ENCODE results near the gene CABCOCO1.

The CABCOCO1 gene

DNA sequence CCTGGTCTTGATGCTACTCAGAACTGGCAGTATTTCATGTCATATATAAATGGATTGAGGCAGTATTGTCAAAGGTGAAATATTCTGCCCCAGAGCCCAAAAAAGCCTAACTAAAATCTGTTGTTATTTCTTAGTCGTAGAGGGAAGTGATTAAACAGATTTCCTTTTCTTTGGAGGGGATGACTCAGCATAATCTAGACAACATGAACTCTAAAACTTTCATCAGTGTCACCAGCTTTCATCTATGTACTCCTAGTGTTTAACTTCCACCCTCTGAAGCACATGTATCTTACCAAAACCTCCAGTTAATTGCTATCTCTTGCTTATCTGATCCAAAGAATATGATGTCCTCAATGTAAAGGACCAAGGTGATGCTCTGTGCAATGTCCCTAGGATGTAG is 141.7 kb downstream of the CABCOCO1 start:
- CTCF ChIA-PET, result no interaction called here
- DNase-seq (ENCODE audit: low spot score), result no peak
- H3K27ac ChIP-seq, result no peak overlapping the region

GRCh38 chr10:61805091-61805490 is 142.4 kb downstream of the CABCOCO1 start:
- no peak for DNase-seq (ENCODE audit: low spot score)
- ChIA-PET CTCF (no interaction called here), POLR2A (ENCODE audit: low non-redundant PET) (no interaction called here)
- no peak for TF ChIP-seq CTCF (conservative IDR thresholded peaks at IDR 0.05; ENCODE audit: low read depth)
- no peak overlapping the region for H3K27ac ChIP-seq

More for the DNA sequence above, 141.7 kb downstream of the CABCOCO1 start:
- no peak for TF ChIP-seq CTCF (conservative IDR thresholded peaks at IDR 0.05; ENCODE audit: low read depth)
- POLR2A ChIA-PET (ENCODE audit: low non-redundant PET), result no interaction called here

DNA sequence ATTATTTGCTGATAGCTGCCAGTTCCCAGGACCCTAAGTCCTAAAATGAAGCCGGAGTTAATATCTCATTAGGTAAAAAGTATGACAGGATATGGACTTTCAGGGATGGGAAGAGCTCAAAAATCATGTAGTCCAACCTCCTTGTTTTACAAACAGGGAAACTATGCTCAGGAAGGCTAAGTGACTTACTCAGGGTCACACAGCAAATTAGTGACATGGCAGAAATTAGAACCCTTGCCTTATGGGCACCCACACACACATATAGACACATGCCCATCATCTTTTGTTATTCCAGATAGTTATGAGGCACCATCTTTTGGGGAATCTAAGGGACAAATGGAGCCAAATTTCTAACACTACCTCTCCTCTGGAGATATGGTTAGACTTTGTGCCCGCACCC is 147.5 kb downstream of the CABCOCO1 start:
- ChIA-PET CTCF (no interaction called here), POLR2A (ENCODE audit: low non-redundant PET) (no interaction called here)
- TF ChIP-seq CTCF (conservative IDR thresholded peaks at IDR 0.05; ENCODE audit: low read depth), result no peak
- H3K27ac ChIP-seq, result no peak overlapping the region
- no peak for DNase-seq (ENCODE audit: low spot score)

GRCh38 chr10:61812052-61812721 is 149.5 kb downstream of the CABCOCO1 start:
- POLR2A ChIA-PET (ENCODE audit: low non-redundant PET), result no interaction called here

DNA sequence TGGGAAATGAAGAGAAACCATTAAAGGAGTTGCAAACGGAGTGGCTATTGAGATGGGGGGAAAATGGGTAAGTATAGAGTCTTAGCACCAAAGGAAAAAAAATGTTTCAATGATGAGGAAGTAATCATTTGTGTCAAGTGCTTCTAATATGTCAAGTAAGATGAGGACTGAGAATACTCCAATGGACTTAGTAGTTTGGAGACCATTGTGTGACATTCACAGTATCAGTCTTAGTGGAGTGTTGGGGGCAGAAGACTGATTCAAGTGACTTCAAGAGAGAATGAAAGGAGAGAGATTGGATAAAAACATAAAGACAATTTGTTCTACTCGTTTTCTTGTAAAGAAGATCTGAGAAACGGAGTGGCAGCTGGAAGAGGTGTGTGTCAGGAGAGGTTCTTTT is 150.2 kb downstream of the CABCOCO1 start:
- H3K27ac ChIP-seq, result no peak overlapping the region
- DNase-seq (ENCODE audit: low spot score), result no peak
- ChIA-PET CTCF (interaction anchor here (0.7 kb wide), 1 partner anchor 374 kb away, joined by 4 read pairs; no protein-coding TSS in a partner anchor), POLR2A (ENCODE audit: low non-redundant PET) (no interaction called here)
- no peak for TF ChIP-seq CTCF (conservative IDR thresholded peaks at IDR 0.05; ENCODE audit: low read depth)

More at GRCh38 chr10:61812052-61812721, 149.5 kb downstream of the CABCOCO1 start:
- CTCF ChIA-PET, result no interaction called here
- no peak overlapping the region for H3K27ac ChIP-seq
- TF ChIP-seq CTCF (conservative IDR thresholded peaks at IDR 0.05; ENCODE audit: low read depth), result no peak
- DNase-seq (ENCODE audit: low spot score), result no peak

GRCh38 chr10:61814160-61814559 is 151.4 kb downstream of the CABCOCO1 start:
- no peak for DNase-seq (ENCODE audit: low spot score)
- POLR2A ChIA-PET (ENCODE audit: low non-redundant PET), result no interaction called here
- H3K27ac ChIP-seq, result no peak overlapping the region
- no peak for TF ChIP-seq CTCF (conservative IDR thresholded peaks at IDR 0.05; ENCODE audit: low read depth)
- CTCF ChIA-PET, result interaction anchor here (0.6 kb wide), 1 partner anchor 280 kb away, joined by 4 read pairs; no protein-coding TSS in a partner anchor

Data from RWPE1 (cell line).